ENCODE results near the gene ELFN2.

DNA sequence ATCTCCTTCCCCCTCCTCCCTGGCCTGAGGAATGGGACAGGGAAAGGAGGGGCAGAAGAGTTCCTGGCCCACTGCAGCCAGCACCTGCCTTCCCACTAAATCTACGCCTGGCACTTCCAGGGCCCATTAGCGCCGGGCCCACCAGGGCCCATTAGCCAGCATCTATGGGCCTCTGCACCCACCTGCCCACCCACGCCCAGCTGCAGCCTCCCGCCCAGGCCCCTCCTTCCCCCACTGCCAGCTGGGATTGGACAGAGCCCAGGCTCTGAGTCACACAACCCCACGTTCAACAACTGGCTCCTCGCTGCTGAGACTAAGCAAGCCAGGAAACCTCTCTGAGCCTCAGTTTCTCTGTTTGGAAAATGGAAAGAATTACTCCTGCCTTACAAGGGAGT is 96.2 kb downstream of the ELFN2 start:
- TF ChIP-seq, protein P1, sequence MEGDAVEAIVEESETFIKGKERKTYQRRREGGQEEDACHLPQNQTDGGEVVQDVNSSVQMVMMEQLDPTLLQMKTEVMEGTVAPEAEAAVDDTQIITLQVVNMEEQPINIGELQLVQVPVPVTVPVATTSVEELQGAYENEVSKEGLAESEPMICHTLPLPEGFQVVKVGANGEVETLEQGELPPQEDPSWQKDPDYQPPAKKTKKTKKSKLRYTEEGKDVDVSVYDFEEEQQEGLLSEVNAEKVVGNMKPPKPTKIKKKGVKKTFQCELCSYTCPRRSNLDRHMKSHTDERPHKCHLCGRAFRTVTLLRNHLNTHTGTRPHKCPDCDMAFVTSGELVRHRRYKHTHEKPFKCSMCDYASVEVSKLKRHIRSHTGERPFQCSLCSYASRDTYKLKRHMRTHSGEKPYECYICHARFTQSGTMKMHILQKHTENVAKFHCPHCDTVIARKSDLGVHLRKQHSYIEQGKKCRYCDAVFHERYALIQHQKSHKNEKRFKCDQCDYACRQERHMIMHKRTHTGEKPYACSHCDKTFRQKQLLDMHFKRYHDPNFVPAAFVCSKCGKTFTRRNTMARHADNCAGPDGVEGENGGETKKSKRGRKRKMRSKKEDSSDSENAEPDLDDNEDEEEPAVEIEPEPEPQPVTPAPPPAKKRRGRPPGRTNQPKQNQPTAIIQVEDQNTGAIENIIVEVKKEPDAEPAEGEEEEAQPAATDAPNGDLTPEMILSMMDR (IDR thresholded peaks at IDR 0.05) = no peak
- TF ChIP-seq POLR2AphosphoS5 (IDR thresholded peaks at IDR 0.05) = no peak

All from stomach (tissue), 4 donors.